ENCODE data around the gene PTPRU. TPM values are rescaled to one million over a fixed set of nuclear protein-coding genes. Genes with fewer than 3 reads are reported as not detected.

The PTPRU gene
- total RNA-seq, 2 experiments from 2014 or later, result 0.16 to 0.56 TPM

DNA sequence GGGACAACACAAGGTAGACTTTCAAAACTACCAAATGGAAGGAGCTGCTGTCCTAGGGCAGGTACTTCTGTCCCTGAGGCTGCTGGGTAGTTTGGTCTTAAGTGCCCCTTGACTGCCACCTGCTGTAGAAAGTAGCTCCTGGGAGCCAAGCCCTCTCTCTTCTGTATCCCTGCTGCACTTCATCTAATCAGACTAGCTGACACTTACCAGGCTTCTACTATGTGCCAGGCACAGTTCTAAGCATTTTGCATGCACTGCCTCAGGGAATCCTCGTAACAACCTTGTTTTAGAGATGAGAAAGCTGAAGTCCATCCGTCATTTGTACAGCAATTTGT lies 38.8 kb upstream of the PTPRU start:
- no peaks in the 10 kb centered on the region for H3K9me3 Mint-ChIP-seq
- H3K27me3 ChIP-seq (ENCODE audit: control insufficient read depth in 1 of 2, insufficient read depth in 2 of 2, low read length in 2 of 2), result no peaks in the 10 kb centered on the region
- no peaks in the 10 kb centered on the region for H3K4me1 Mint-ChIP-seq (ENCODE audit: low read depth)
- DNase-seq, result peak in 12 of 14 experiments; percentile 4 to 67 (median 24)
- no peaks in the 10 kb centered on the region for H3K9me3 ChIP-seq (ENCODE audit: control insufficient read depth in 1 of 2, insufficient read depth in 1 of 2, low read length in 2 of 2)
- no peak overlapping the region for H3K27ac Mint-ChIP-seq
- peaks cover 34% of the 10 kb centered on the region for H3K36me3 ChIP-seq (ENCODE audit: insufficient read depth, low read length)
- H3K27ac ChIP-seq (ENCODE audit: low read depth in 1 of 2, low read length in 2 of 2), result no peak overlapping the region
- H3K27me3 Mint-ChIP-seq, result no peaks in the 10 kb centered on the region
- peak; percentile 94 for ATAC-seq (ENCODE audit: poor library complexity)
- CTCF ChIA-PET, result interaction anchor here (0.7 to 2.1 kb wide), 8 partner anchors 16 to 316 kb away, joined by 3 to 12 read pairs (median 4); partner anchors contain the start of gene SRSF4
- intact Hi-C loops (cut with DNase I, micrococcal nuclease), result no loop called here
- POLR2A ChIA-PET, result interaction anchor here (0.7 to 1.9 kb wide), 2 partner anchors 16 to 316 kb away, joined by 3 to 23 read pairs; partner anchors contain the start of gene SRSF4
- no peaks in the 10 kb centered on the region for H3K4me1 ChIP-seq (ENCODE audit: insufficient read depth, low read length)
- no peak overlapping the region for H3K4me3 Mint-ChIP-seq
- H3K36me3 Mint-ChIP-seq (ENCODE audit: low read depth), result peaks cover 44% of the 10 kb centered on the region
- no peak overlapping the region for H3K4me3 ChIP-seq (ENCODE audit: low read length)
- TF ChIP-seq, protein P1, sequence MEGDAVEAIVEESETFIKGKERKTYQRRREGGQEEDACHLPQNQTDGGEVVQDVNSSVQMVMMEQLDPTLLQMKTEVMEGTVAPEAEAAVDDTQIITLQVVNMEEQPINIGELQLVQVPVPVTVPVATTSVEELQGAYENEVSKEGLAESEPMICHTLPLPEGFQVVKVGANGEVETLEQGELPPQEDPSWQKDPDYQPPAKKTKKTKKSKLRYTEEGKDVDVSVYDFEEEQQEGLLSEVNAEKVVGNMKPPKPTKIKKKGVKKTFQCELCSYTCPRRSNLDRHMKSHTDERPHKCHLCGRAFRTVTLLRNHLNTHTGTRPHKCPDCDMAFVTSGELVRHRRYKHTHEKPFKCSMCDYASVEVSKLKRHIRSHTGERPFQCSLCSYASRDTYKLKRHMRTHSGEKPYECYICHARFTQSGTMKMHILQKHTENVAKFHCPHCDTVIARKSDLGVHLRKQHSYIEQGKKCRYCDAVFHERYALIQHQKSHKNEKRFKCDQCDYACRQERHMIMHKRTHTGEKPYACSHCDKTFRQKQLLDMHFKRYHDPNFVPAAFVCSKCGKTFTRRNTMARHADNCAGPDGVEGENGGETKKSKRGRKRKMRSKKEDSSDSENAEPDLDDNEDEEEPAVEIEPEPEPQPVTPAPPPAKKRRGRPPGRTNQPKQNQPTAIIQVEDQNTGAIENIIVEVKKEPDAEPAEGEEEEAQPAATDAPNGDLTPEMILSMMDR (IDR thresholded peaks at IDR 0.05), result peak; percentile 18

DNA sequence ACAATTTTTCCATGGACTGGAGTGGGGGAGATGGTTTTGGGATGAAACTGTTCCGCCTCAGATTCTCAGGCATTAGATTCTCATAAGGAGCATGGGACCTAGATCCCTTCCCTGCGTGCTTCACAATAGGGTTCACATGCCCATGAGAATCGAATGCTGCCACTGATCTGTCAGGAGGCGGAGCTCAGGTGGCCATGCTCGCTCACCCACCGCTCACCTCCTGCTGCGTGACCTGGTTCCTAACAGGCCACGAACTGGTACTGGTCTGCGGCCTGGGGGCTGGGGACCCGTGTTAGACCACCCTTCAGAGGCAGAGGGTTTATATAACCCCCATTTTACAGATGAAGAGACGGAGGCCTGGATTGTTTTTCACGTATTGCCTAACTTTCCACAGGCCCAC lies 38.3 kb upstream of the PTPRU start:
- DNase-seq, result no peak
- peaks cover 48% of the 10 kb centered on the region for H3K36me3 Mint-ChIP-seq (ENCODE audit: low read depth)
- CTCF ChIA-PET, result interaction anchor here (0.7 to 2.1 kb wide), 7 partner anchors 16 to 316 kb away, joined by 3 to 12 read pairs (median 3); partner anchors contain the start of gene SRSF4
- H3K4me3 Mint-ChIP-seq, result no peak overlapping the region
- no peaks in the 10 kb centered on the region for H3K4me1 Mint-ChIP-seq (ENCODE audit: low read depth)
- H3K4me3 ChIP-seq (ENCODE audit: low read length), result no peak overlapping the region
- peaks cover 33% of the 10 kb centered on the region for H3K36me3 ChIP-seq (ENCODE audit: insufficient read depth, low read length)
- no peaks in the 10 kb centered on the region for H3K27me3 Mint-ChIP-seq
- H3K27ac ChIP-seq (ENCODE audit: low read depth in 1 of 2, low read length in 2 of 2), result no peak overlapping the region
- intact Hi-C loops (cut with DNase I, micrococcal nuclease), result no loop called here
- H3K9me3 Mint-ChIP-seq, result no peaks in the 10 kb centered on the region
- TF ChIP-seq, protein P1 (IDR thresholded peaks at IDR 0.05), result no peak
- H3K27me3 ChIP-seq (ENCODE audit: control insufficient read depth in 1 of 2, insufficient read depth in 2 of 2, low read length in 2 of 2), result no peaks in the 10 kb centered on the region
- POLR2A ChIA-PET, result interaction anchor here (0.7 to 1.9 kb wide), 2 partner anchors 16 to 316 kb away, joined by 3 to 23 read pairs; partner anchors contain the start of gene SRSF4
- H3K27ac Mint-ChIP-seq, result no peak overlapping the region
- H3K4me1 ChIP-seq (ENCODE audit: insufficient read depth, low read length), result peaks cover 3% of the 10 kb centered on the region
- H3K9me3 ChIP-seq (ENCODE audit: control insufficient read depth in 1 of 2, insufficient read depth in 1 of 2, low read length in 2 of 2), result no peaks in the 10 kb centered on the region
- ATAC-seq (ENCODE audit: poor library complexity), result no peak

DNA sequence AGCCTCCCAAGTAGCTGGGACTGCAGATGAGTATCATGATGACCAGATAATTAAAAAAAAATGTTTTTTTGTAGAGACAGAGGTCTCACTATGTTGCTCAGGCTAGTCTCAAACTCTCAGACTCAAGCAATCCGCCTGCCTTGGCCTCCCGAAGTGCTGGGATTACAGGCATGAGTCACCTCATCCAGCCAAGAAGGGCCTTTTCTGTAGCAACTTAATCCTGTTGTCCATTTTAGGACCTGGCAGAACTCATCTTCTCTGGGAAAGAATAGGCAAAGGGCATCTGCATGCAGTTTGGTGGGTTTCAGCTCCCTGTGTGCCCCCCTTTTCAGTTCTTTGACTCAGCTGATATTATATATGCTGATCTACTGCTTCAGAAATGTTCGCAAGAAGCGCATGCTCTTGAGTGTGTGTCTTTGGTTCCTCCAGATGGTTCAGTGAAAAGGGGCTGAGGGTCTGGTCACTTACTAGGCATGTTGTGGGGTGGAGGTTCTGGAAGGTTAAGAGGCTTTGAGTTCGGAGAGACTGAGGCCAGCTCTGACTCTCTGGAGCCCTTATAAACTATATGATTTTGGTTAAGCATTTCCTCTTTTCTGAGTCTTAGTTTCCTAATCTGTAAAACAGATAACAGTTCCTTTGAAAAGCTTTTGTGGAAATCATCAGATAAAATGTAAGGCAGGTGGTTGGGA lies 35.3 kb upstream of the PTPRU start:
- no peak for ATAC-seq (ENCODE audit: poor library complexity)
- Histone ChIP-seq H3K9me3 (ENCODE audit: control insufficient read depth in 1 of 2, insufficient read depth in 1 of 2, low read length in 2 of 2) (no peaks in the 10 kb centered on the region), H3K27ac (ENCODE audit: low read depth in 1 of 2, low read length in 2 of 2) (no peak overlapping the region), H3K36me3 (ENCODE audit: insufficient read depth, low read length) (peaks cover 22% of the 10 kb centered on the region), H3K27me3 (ENCODE audit: control insufficient read depth in 1 of 2, insufficient read depth in 2 of 2, low read length in 2 of 2) (no peaks in the 10 kb centered on the region), H3K4me3 (ENCODE audit: low read length) (no peak overlapping the region), H3K4me1 (ENCODE audit: insufficient read depth, low read length) (peaks cover 3% of the 10 kb centered on the region)
- TF ChIP-seq, protein P1 (IDR thresholded peaks at IDR 0.05), result no peak
- no peak for DNase-seq
- ChIA-PET POLR2A (interaction anchor here (0.9 to 1.3 kb wide), 2 partner anchors 13 to 319 kb away, joined by 3 to 4 read pairs; no protein-coding TSS in a partner anchor), CTCF (interaction anchor here (1.5 kb wide), 1 partner anchor 19 kb away, joined by 5 read pairs; no protein-coding TSS in a partner anchor)
- intact Hi-C loops (cut with DNase I, micrococcal nuclease), result loop anchor here in 1 of 2 experiments (5.0 to 10.0 kb wide), 2 partner anchors 76 to 169 kb away; partner anchors contain the start of gene TMEM200B
- no peaks in the 10 kb centered on the region for H3K9me3 Mint-ChIP-seq
- no peaks in the 10 kb centered on the region for H3K4me1 Mint-ChIP-seq (ENCODE audit: low read depth)
- no peaks in the 10 kb centered on the region for H3K27me3 Mint-ChIP-seq
- H3K36me3 Mint-ChIP-seq (ENCODE audit: low read depth), result peaks cover 54% of the 10 kb centered on the region
- no peak overlapping the region for H3K4me3 Mint-ChIP-seq
- H3K27ac Mint-ChIP-seq, result no peak overlapping the region

Data from CD4-positive, alpha-beta T cell (primary cell).